Measurements from ENCODE around the gene MIGA2. TPM values are rescaled to one million over a fixed set of nuclear protein-coding genes. Genes with fewer than 3 reads are reported as not detected.

Gene MIGA2
- polyA plus RNA-seq, 4 donors, result 17.9 to 23.4 (median 19.1) TPM

GRCh38 chr9:129069862-129070641 is 33.6 kb downstream of the MIGA2 start:
- DNase-seq (ENCODE audit: low read depth in 4 of 4, low spot score in 3 of 4), result no peak

DNA sequence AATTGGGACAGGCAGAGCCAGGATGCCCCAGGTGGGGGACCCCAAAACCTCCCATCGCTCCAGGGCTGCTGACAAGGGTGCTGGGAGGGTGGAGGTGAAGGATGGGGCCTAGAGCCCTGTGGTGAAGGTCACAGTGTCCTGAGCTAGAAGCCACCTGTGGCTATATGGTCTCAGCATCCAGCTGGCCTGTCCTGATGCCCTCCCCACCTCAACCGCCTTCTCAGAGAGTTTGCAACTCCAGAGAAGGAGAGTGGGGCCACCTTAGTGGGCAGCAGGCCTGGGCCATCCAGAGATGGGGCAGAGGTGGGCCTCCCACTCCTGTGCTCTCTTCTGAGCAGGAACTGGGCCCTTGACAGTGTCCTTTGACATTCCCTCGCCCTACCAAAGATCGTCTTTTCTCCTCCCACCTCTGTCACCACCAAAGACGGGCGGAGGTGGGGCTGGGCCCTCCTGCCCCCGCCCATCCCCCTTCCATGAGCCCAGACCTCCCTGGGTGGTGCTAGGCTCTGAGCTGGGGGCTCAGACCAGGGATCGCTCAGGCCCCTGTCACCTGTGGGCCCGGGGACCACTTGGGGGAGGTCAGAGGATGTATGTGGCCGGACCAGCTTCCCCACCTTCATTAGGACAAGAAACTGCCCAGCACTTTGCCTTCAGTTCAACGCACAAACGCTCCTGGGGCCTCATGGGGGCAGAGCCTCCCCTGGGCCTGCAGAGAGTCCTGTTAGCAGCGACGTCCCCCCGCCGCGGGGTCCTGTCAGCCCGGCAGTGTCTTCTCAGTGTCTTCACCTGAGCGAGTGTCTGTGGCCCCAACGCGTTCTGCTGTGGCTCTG is 34.5 kb downstream of the MIGA2 start:
- DNase-seq (ENCODE audit: low read depth in 4 of 4, low spot score in 3 of 4), result no peak

- DNase-seq (ENCODE audit: low read depth in 4 of 4, low spot score in 3 of 4), result no peak
Measured at GRCh38 chr9:129071526-129072126, 35.2 kb downstream of the MIGA2 start.

DNA sequence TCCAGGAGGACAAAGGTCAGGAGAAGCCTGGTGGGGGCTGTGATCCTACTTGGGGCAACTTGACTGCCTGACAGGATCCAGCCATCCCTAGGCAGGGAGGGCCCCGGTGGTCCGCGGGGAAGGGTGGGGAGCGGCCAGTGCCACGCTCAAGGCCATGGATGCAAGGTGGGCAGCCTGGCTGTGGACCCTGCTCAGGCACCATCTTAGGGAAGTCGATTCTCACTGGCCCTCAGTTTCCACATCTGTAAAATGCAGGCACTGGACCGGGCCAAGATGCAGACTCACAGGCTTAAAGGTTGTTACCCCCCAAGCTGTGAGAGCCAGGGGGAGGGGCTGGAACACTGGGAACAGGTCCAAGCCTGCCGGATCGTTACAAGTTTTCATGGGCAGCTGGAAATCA is 35.7 kb downstream of the MIGA2 start:
- DNase-seq (ENCODE audit: low read depth in 4 of 4, low spot score in 3 of 4), result no peak

- no peak for DNase-seq (ENCODE audit: low read depth in 4 of 4, low spot score in 3 of 4)
Measured at GRCh38 chr9:129073404-129073803, 37.0 kb downstream of the MIGA2 start.

DNA sequence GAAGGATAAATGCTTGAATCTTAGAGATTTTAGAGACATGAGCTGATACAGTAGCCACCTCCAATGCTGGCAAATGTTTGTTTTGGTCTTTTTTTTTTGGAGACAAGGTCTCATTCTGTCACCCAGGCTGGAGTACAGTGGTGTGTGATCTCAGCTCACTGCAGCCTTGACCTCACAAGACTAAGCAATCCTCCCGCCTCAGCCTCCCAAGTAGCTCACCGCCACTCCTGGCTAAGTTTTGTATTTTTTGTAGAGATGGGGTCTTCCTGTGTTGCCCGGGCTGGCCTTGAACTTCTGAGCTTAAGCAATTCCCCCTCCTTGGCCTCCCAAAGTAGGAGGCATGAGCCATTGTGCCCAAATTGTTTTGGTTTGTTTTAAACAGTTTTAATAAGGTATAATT is 37.7 kb downstream of the MIGA2 start:
- no peak for DNase-seq (ENCODE audit: low read depth in 4 of 4, low spot score in 3 of 4)

- DNase-seq (ENCODE audit: low read depth in 4 of 4, low spot score in 3 of 4), result no peak
Measured at GRCh38 chr9:129075996-129076639, 39.7 kb downstream of the MIGA2 start.

DNA sequence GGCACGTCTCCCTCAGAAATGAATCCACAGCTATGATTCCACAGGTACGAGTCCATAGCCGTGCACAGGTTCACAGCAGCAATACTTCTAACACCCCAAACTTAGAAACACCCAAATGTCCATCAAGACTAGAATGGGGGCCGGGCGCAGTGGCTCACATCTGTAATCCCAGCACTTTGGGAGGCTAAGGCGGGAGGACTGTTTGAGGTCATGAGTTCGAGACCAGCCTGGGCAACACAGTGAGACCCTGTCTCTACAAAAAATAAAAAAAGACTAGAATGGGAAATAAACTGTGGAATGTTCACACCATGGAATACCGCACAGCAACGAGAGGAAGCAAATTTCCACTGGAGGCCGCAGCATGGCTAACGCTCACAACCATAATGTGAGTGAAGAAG is 40.2 kb downstream of the MIGA2 start:
- DNase-seq (ENCODE audit: low read depth in 4 of 4, low spot score in 3 of 4), result no peak

DNA sequence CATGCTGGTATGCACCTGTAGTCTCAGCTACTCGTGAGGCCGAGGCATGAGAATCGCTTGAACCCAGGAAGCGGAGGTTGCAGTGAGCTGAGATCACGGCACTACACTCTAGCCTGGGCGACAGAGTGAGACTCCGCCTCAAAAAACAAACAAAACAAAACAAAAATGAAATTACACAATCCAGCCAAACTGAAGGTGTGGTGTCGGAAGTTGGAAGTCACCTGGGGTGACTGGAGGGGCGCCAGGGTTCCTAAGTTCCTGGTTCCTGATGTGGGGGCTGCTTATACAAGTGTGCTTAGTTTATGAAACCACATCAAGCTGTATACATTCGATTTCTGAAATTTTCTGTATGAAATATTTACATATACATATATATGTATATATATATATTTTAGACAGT is 40.8 kb downstream of the MIGA2 start:
- no peak for DNase-seq (ENCODE audit: low read depth in 4 of 4, low spot score in 3 of 4)

DNA sequence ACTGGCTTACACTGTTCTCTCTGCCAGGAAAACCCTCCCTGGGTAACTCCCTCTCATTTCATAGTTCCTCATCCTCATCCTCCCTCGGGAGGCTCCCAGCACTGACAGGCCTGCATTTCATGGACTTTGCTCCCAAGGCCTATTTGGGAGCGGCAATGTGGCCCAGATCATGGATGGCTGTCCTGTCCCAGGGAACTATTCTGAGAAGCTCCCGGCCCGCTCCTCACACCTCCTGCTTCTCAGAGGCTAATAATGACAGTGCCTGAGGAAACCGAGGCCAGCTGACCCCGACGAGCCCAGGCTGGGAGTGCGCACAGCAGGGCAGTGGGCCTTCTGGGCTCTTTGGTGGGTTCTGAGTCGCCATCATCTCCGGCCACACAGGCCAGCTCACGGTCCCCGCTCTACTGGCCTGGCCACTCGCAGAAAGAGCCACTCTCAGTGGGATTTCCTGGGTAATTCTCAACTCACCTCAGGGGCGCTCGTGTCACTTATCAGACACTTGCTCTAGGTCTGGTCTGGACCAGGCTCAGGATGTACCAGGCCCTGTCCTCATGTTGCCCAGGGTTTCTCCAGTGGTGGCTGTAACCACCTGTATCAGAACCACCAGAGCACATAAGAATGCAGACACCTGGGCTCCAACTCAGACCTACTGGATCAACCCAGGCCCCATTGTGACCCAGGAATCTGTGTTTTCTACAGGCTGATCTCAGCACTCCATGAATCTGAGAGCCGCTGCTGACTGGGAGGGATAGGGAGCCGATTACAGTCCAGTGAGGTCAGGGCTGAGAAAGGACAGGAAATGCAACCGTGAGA is 42.5 kb downstream of the MIGA2 start:
- no peak for DNase-seq (ENCODE audit: low read depth in 4 of 4, low spot score in 3 of 4)

DNA sequence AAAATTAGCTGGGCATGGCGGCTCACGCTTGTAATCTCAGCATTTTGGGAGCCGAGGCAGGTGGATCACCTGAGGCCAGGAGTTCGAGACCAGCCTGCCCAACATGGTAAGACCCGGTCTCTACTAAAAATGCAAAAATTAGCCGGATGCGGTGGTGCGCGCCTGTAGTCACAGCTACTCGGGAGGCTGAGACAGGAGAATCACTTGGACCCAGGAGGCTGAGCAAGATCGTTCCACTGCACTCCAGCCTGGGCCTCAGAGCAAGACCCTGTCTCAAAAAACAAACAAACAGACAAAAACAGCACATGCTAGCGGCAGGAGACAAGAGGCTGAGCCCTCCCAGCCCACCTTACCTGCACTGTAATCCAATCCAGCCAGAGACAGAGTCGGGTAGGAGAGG is 43.4 kb downstream of the MIGA2 start:
- no peak for DNase-seq (ENCODE audit: low read depth in 4 of 4, low spot score in 3 of 4)

DNA sequence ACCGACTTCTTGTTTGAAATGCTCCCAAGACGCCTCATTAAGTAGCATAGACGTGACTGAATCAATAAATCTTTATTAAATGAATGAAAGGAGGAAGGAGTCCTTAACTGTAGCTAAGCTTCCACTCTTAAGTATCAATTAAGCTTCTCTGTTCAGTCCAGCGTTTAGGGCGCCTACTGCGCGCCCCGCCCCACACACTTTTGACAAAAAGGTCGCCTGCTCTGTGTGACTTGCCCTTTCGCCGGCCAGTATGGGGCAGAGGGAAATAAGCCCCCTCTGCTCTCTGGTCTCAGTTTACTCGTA is 43.8 kb downstream of the MIGA2 start:
- no peak for DNase-seq (ENCODE audit: low read depth in 4 of 4, low spot score in 3 of 4)

GRCh38 chr9:129080601-129081387 is 44.4 kb downstream of the MIGA2 start, which contains the start of gene DOLPP1:
Gene DOLPP1 (plus strand): TSS chr9:129081111. CDS start chr9:129081132, 21 bp downstream.
- DNase-seq (ENCODE audit: low read depth in 4 of 4, low spot score in 3 of 4), result peak; percentile 96 to 98 (median 96)

GRCh38 chr9:129081388-129081904 is 45.0 kb downstream of the MIGA2 start:
- no peak for DNase-seq (ENCODE audit: low read depth in 4 of 4, low spot score in 3 of 4)

DNA sequence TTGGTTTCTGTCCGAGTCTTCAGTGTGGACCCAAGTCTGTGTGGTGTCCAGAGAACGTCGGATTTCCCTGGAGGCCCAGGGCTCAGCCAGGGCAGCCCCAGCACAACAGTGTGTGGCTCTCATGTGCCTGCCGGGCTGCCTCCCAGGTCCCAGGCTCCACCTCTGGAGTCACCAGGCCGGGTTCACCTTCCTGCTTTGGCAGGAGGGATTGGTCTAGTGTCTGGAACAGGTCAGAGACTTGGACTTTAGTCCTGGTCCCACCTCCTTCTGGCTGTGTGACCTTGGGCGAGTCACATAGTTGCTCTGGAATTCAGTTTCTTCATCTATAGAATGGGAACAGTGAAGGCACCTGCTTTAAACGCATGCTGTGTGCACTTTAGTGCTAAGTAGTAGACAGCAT is 47.7 kb downstream of the MIGA2 start:
- DNase-seq (ENCODE audit: low read depth in 4 of 4, low spot score in 3 of 4), result no peak

DNA sequence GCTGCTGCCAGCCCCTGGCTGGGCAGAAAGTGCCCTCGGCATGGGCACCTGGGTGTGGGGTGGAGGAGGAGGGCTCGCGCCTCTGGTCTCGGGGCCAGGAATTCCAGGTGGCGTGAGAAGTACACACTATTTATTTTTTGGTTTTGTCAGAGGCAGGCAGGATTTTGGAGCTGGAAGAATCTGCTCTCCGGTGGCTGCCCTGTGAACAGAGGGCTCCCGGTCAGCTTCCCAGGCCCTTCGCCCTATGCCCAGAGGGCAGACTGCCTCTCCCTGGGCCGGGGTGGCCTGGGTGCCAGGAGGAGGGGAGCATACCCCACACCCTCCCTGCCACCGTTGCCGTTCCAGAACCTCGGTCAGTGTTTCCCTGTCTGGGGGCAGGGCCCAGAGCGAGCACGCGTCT is 52.8 kb downstream of the MIGA2 start:
- DNase-seq (ENCODE audit: low read depth in 4 of 4, low spot score in 3 of 4), result no peak

- DNase-seq (ENCODE audit: low read depth in 4 of 4, low spot score in 3 of 4), result no peak
Measured at GRCh38 chr9:129093602-129094386, 57.4 kb downstream of the MIGA2 start.

DNA sequence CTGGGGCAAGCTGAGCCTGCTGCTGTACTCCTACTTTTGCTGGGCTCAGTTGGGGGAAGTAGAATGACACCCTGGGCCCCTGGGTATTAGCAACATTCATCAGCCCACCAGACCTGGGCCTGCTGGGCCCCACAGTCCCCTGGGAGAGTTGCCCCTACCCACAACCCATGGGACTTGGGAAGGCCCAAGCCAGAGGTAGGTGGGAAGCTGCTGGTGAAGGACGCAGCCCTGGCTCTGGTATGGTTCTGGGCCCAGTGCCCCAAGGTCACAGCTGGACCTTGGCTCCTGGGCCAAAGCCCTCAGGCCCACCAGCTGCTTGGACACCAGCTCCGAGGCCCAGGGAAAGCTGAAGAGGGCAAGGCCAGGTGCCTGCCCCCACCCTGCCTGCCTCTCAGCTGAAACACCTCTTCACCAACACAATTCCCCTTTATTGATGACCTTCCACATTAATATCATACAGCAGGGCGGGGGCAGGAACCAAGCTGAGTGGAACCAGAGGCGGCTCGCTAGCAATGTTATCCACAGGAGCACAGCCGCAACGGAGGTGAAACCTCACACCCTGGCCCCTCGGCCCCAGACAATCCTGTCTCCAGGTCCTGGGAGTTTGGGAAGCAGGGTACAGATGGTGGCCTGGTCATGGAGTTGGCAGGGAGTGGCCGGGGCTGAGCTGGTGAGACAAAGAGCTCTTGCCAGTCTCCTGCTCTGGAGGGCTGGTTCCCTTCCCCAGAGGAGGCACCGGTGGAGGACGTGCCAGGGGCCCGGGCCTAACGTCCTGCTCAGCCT is 58.2 kb downstream of the MIGA2 start:
- no peak for DNase-seq (ENCODE audit: low read depth in 4 of 4, low spot score in 3 of 4)
